ENCODE measurements around the gene HEATR5A. TPM values are rescaled to one million over a fixed set of nuclear protein-coding genes. Genes with fewer than 3 reads are reported as not detected.

HEATR5A gene
- total RNA-seq, 2 donors from 2014 or later, result 31.7 to 36.4 TPM

DNA sequence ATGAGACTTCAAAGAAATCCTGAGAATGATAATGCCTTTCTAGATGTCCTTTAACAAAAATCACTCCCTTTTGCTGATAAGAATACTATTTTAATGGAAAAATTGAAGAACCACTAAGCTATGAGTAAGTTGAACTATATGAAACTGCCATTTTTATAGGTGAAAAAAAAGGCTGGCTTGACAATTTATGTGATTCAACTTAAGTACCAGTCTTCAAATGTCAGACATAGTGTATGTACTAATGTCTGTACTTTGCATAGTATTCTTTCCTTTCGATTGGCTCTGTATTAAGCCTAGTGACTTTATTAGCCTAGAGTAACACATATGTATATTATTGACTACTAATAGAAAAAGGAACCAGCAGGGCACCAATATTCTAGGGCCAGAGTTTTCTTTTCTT is 11.9 kb downstream of the HEATR5A start:
- Histone ChIP-seq H3K27ac (ENCODE audit: low read depth, low read length) (no peak overlapping the region), H3K36me3 (ENCODE audit: control insufficient read depth, insufficient read depth, low read length) (no peaks in the 10 kb centered on the region), H3K9ac (ENCODE audit: extremely low read depth, low read length, poor library complexity, severe bottlenecking) (no peak overlapping the region), H3K4me3 (ENCODE audit: low read length) (no peak overlapping the region), H3K4me1 (ENCODE audit: control insufficient read depth, insufficient read depth, low read length) (no peaks in the 10 kb centered on the region), H3K9me3 (ENCODE audit: control insufficient read depth, low read length) (no peaks in the 10 kb centered on the region), H3K27me3 (ENCODE audit: control insufficient read depth, insufficient read depth, low read length, poor library complexity, severe bottlenecking) (no peaks in the 10 kb centered on the region)
- H3K4me1 Mint-ChIP-seq, result peaks cover 17% of the 10 kb centered on the region
- DNase-seq, result no peak
- H3K4me3 Mint-ChIP-seq, result no peak overlapping the region
- H3K9me3 Mint-ChIP-seq, result no peaks in the 10 kb centered on the region
- no peak overlapping the region for H3K27ac Mint-ChIP-seq
- WGBS, 2 experiments (ENCODE audit: insufficient coverage in 1 of 2, insufficient read length in 1 of 2), result 100% methylated on average over 1 of the region's 1 CpG; no CpG with 5 or more reads in 1 of the 2 experiments
- peaks cover 5% of the 10 kb centered on the region for H3K36me3 Mint-ChIP-seq (ENCODE audit: low read depth)
- no peaks in the 10 kb centered on the region for H3K27me3 Mint-ChIP-seq (ENCODE audit: insufficient read depth)
- TF ChIP-seq, protein P1, sequence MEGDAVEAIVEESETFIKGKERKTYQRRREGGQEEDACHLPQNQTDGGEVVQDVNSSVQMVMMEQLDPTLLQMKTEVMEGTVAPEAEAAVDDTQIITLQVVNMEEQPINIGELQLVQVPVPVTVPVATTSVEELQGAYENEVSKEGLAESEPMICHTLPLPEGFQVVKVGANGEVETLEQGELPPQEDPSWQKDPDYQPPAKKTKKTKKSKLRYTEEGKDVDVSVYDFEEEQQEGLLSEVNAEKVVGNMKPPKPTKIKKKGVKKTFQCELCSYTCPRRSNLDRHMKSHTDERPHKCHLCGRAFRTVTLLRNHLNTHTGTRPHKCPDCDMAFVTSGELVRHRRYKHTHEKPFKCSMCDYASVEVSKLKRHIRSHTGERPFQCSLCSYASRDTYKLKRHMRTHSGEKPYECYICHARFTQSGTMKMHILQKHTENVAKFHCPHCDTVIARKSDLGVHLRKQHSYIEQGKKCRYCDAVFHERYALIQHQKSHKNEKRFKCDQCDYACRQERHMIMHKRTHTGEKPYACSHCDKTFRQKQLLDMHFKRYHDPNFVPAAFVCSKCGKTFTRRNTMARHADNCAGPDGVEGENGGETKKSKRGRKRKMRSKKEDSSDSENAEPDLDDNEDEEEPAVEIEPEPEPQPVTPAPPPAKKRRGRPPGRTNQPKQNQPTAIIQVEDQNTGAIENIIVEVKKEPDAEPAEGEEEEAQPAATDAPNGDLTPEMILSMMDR (conservative IDR thresholded peaks at IDR 0.05), result no peak

DNA sequence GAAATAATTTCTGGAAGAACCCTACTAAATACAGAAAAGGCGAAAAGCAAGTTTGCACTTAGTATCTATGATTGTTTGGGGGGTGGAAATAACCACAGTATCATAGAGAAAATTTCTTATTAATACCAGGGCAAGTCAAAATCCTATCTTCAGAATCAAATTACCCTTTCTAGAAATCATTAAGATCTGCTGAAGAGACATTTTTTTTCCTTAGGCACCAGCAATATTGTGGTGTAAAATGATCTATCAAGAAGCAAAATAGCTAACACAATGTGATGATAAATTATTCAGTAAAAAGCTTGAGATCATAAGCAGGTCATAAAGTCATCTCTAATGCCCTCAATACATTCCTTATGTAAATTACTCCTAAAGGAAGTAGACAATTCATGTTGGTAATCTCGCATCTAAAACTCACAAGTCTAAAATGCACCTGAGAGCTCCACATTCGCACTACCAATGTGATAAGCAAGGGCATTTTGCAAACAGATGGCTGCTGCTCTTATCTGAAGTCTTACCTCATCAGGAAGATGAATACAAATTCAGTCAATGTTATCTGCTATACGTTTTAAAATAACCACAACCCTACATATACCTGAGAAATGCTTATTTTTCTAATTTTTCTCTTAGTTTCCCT is 14.6 kb downstream of the HEATR5A start:
- no peak for DNase-seq
- Mint-ChIP-seq H3K4me3 (no peak overlapping the region), H3K36me3 (ENCODE audit: low read depth) (peaks cover 15% of the 10 kb centered on the region), H3K27ac (peak overlapping the region; percentile 58), H3K4me1 (peaks cover 16% of the 10 kb centered on the region), H3K27me3 (ENCODE audit: insufficient read depth) (no peaks in the 10 kb centered on the region), H3K9me3 (no peaks in the 10 kb centered on the region)
- Histone ChIP-seq H3K4me1 (ENCODE audit: control insufficient read depth, insufficient read depth, low read length) (no peaks in the 10 kb centered on the region), H3K9me3 (ENCODE audit: control insufficient read depth, low read length) (no peaks in the 10 kb centered on the region), H3K27ac (ENCODE audit: low read depth, low read length) (no peak overlapping the region), H3K36me3 (ENCODE audit: control insufficient read depth, insufficient read depth, low read length) (peaks cover 17% of the 10 kb centered on the region), H3K9ac (ENCODE audit: extremely low read depth, low read length, poor library complexity, severe bottlenecking) (no peak overlapping the region), H3K27me3 (ENCODE audit: control insufficient read depth, insufficient read depth, low read length, poor library complexity, severe bottlenecking) (no peaks in the 10 kb centered on the region), H3K4me3 (ENCODE audit: low read length) (no peak overlapping the region)
- TF ChIP-seq, protein P1 (conservative IDR thresholded peaks at IDR 0.05), result no peak
- WGBS, 2 experiments (ENCODE audit: insufficient coverage in 1 of 2, insufficient read length in 1 of 2), result 81 to 100% methylated on average over 2 to 3 of the region's 4 CpGs

DNA sequence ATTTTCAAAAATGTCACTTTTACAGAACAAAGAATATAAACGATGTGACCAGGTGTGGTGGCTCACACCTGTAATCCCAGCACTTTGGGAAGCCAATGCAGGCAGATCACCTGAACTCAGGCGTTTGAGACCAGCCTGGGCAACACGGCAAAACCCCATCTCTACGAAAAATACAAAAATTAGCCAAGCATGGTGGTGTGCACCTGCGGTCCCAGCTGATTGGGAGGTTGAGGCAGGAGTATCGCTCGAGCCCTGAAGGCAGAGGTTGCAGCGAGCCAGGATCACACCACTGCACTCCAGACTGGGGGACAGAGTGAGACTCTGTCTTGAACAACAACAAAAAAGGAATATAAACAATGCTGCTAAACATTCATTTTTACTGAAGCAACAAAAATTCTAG is 15.2 kb downstream of the HEATR5A start:
- peak overlapping the region; percentile 58 for H3K27ac Mint-ChIP-seq
- Histone ChIP-seq H3K27ac (ENCODE audit: low read depth, low read length) (no peak overlapping the region), H3K4me1 (ENCODE audit: control insufficient read depth, insufficient read depth, low read length) (no peaks in the 10 kb centered on the region), H3K9me3 (ENCODE audit: control insufficient read depth, low read length) (no peaks in the 10 kb centered on the region), H3K36me3 (ENCODE audit: control insufficient read depth, insufficient read depth, low read length) (peaks cover 20% of the 10 kb centered on the region), H3K9ac (ENCODE audit: extremely low read depth, low read length, poor library complexity, severe bottlenecking) (no peak overlapping the region), H3K27me3 (ENCODE audit: control insufficient read depth, insufficient read depth, low read length, poor library complexity, severe bottlenecking) (no peaks in the 10 kb centered on the region), H3K4me3 (ENCODE audit: low read length) (no peak overlapping the region)
- TF ChIP-seq, protein P1 (conservative IDR thresholded peaks at IDR 0.05), result no peak
- WGBS, 2 experiments (ENCODE audit: insufficient coverage in 1 of 2, insufficient read length in 1 of 2), result 90 to 96% methylated on average over 8 of the region's 8 CpGs
- no peaks in the 10 kb centered on the region for H3K9me3 Mint-ChIP-seq
- DNase-seq, result no peak
- no peak overlapping the region for H3K4me3 Mint-ChIP-seq
- peaks cover 13% of the 10 kb centered on the region for H3K4me1 Mint-ChIP-seq
- H3K27me3 Mint-ChIP-seq (ENCODE audit: insufficient read depth), result no peaks in the 10 kb centered on the region
- H3K36me3 Mint-ChIP-seq (ENCODE audit: low read depth), result peaks cover 18% of the 10 kb centered on the region

All from endodermal cell (in vitro differentiated cells).